HG02623 (cell line): Measurements from ENCODE around the gene POLR2A.
"Not testable (repeated sequence)": the region's sequence is repeated elsewhere in the genome, so short reads cannot be mapped to it uniquely, and the experiment has no call there.

ENCODE experiments used
- ATAC-seq: cut with Tn5 transposase; IDR thresholded peaks from one replicate; pipeline ENCODE4 v1.9.1; 2021; ENCODE audit warnings: moderate library complexity; ENCODE audit not compliant: unreplicated experiment

The POLR2A gene

GRCh38 chr17:7478276-7479212 lies 5.6 kb upstream of the POLR2A start:
- no peak for ATAC-seq

- no peak for ATAC-seq
Observed at GRCh38 chr17:7479213-7480088, 4.7 kb upstream of the POLR2A start, which contains the start of gene ZBTB4. Gene ZBTB4 (minus strand): TSS chr17:7479631. CDS start chr17:7466801, 12,830 bp downstream.

GRCh38 chr17:7480089-7480384 lies 4.1 kb upstream of the POLR2A start:
- no peak for ATAC-seq

GRCh38 chr17:7481275-7481674 lies 2.9 kb upstream of the POLR2A start, which contains the start of gene SLC35G6:
Gene SLC35G6 (plus strand): TSS chr17:7481446. CDS start chr17:7481517, 71 bp downstream.
- not testable (repeated sequence) for ATAC-seq

GRCh38 chr17:7481842-7482741 lies 2.1 kb upstream of the POLR2A start:
- not testable (repeated sequence) for ATAC-seq

- not testable (repeated sequence) for ATAC-seq
Observed at GRCh38 chr17:7482742-7483088, 1.5 kb upstream of the POLR2A start.

- peak; percentile 19 for ATAC-seq
Observed at GRCh38 chr17:7483255-7484066, 705 bp upstream of the POLR2A start.

- ATAC-seq = no peak
Observed at GRCh38 chr17:7484919-7485377, 782 bp downstream of the POLR2A start.

- ATAC-seq = no peak
Observed at GRCh38 chr17:7486181-7486580, 2.0 kb downstream of the POLR2A start.

GRCh38 chr17:7490144-7490543 lies 6.0 kb downstream of the POLR2A start:
- no peak for ATAC-seq

GRCh38 chr17:7491583-7491982 lies 7.4 kb downstream of the POLR2A start:
- ATAC-seq = no peak

- no peak for ATAC-seq
Observed at GRCh38 chr17:7493941-7494340, 9.8 kb downstream of the POLR2A start.

- no peak for ATAC-seq
Observed at GRCh38 chr17:7495906-7496434, 11.8 kb downstream of the POLR2A start.

- ATAC-seq = no peak
Observed at GRCh38 chr17:7496470-7497183, 12.5 kb downstream of the POLR2A start.

GRCh38 chr17:7497228-7497627 lies 13.1 kb downstream of the POLR2A start:
- no peak for ATAC-seq

- no peak for ATAC-seq
Observed at GRCh38 chr17:7497636-7498035, 13.5 kb downstream of the POLR2A start.

- ATAC-seq = no peak
Observed at GRCh38 chr17:7499161-7499560, 15.0 kb downstream of the POLR2A start.

GRCh38 chr17:7501729-7502128 lies 17.6 kb downstream of the POLR2A start:
- no peak for ATAC-seq
